K562 (cell line): ENCODE results near the gene SLC25A44. TPM values are rescaled to one million over a fixed set of nuclear protein-coding genes. Genes with fewer than 3 reads are reported as not detected.
A peak's percentile ranks its signal among the peaks of the same experiment; 100 is the strongest.

ENCODE experiments used
- ATAC-seq: fragments of 200-7000 bp; cut with Tn5 transposase; 3 replicates; pipeline ENCODE4 v1.9.1; 2020; ENCODE audit warnings: moderate library complexity
- BruUV-seq: library from RNA; stranded (reverse); fragments of 400-500 nt; replicated peaks from 2 replicates; lab custom pipeline; 2021; lab: Mats Ljungman, UMichigan
- CTCF ChIA-PET: fragments of 300-600 bp; formaldehyde crosslinking; extraction: SDS; loops from one replicate; lab custom pipeline; 2021; ENCODE audit warnings: low intra/inter-chr PET ratio; lab: Yijun Ruan, JAX
- POLR2A ChIA-PET: fragments of 300-600, 350-650 bp; sonication (Branson Sonifier 250); formaldehyde crosslinking; extraction: SDS; loops from one replicate; lab custom pipeline; 2021; ENCODE audit warnings: antibody characterized with exemption, inconsistent platforms; lab: Yijun Ruan, JAX
- DNase-seq, 4 experiments: peaks; one replicate each; pipeline versions ENCODE4 v3.0.0 to v3.0.0-alpha.2; 2011 to 2018; ENCODE audit warnings: low spot score in 3 of 4, mixed read lengths in 3 of 4; ENCODE audit errors: extremely low read depth in 1 of 4
- FAIRE-seq: peaks from 2 replicates; lab custom pipeline; 2011; peaks lifted over from hg19 to GRCh38; lab: Jason Lieb, UNC
- H2AFZ ChIP-seq: 2 replicates; pipeline ENCODE4 v1.6.0; 2011; ENCODE audit warnings: low read depth, low read length, control low read depth, inconsistent platforms
- H3K27ac ChIP-seq: fragments of 200-600 bp; 3 replicates; pipeline ENCODE4 v1.8.0; 2011; ENCODE audit warnings: low read depth, mild to moderate bottlenecking, control low read depth, inconsistent platforms, low read length, moderate library complexity, mixed read lengths; ENCODE audit errors: extremely low read depth
- H3K27me3 ChIP-seq, 2 experiments: fragments of 300-600 bp in 1 of 2; 2 replicates in 1 of 2; 3 replicates in 1 of 2; pipeline versions ENCODE4 v1.6.0 to v1.8.0; 2011; ENCODE audit warnings: inconsistent platforms in 2 of 2, low read length in 2 of 2, mild to moderate bottlenecking in 1 of 2, mixed read lengths in 1 of 2, moderate library complexity in 1 of 2; ENCODE audit not compliant: control insufficient read depth in 2 of 2, insufficient read depth in 2 of 2
- H3K36me3 ChIP-seq: fragments of 300-600 bp; 3 replicates; pipeline ENCODE4 v1.8.0; 2011; ENCODE audit warnings: mild to moderate bottlenecking, low read length, inconsistent platforms; ENCODE audit not compliant: control insufficient read depth, insufficient read depth
- H3K4me1 ChIP-seq, 2 experiments: fragments of 200-600 bp in 1 of 2; replicated peaks in 1 of 2; 2 replicates in 1 of 2; 3 replicates in 1 of 2; pipeline versions ENCODE4 v1.5.1 to v1.8.0; 2011; ENCODE audit warnings: inconsistent platforms in 2 of 2, low read length in 2 of 2, mild to moderate bottlenecking in 1 of 2, mixed read lengths in 1 of 2, moderate library complexity in 1 of 2; ENCODE audit not compliant: control insufficient read depth in 2 of 2, insufficient read depth in 2 of 2
- H3K4me2 ChIP-seq: 2 replicates; pipeline ENCODE4 v1.6.1; 2011; ENCODE audit warnings: low read length, control low read depth, inconsistent platforms, mixed read lengths; ENCODE audit not compliant: insufficient read depth
- H3K4me3 ChIP-seq: fragments of 200-600 bp; sonication (generic), shearing (Covaris generic); 2 replicates; pipeline ENCODE4 v1.5.1; 2016; ENCODE audit warnings: control low read depth, inconsistent platforms
- H3K79me2 ChIP-seq: fragments of 200-600 bp; 3 replicates; pipeline ENCODE4 v1.8.0; 2011; ENCODE audit warnings: low read length, inconsistent platforms; ENCODE audit not compliant: control insufficient read depth, insufficient read depth
- H3K9ac ChIP-seq, 2 experiments: 2 replicates each; pipeline versions ENCODE4 v1.6.0 to v1.6.1; 2011; ENCODE audit warnings: low read depth in 2 of 2, low read length in 2 of 2, control low read depth in 1 of 2, inconsistent platforms in 1 of 2, mild to moderate bottlenecking in 1 of 2, mixed read lengths in 1 of 2; ENCODE audit not compliant: insufficient read depth in 1 of 2
- H3K9me1 ChIP-seq: one replicate; pipeline ENCODE4 v1.6.0; 2011; ENCODE audit warnings: inconsistent platforms, mild to moderate bottlenecking, low read length, moderate library complexity; ENCODE audit not compliant: control insufficient read depth, insufficient read depth
- H3K9me3 ChIP-seq: replicated peaks from 2 replicates; pipeline ENCODE4 v1.5.1; 2011; ENCODE audit warnings: low read depth, low read length, inconsistent platforms; ENCODE audit not compliant: control insufficient read depth, insufficient read depth
- H4K20me1 ChIP-seq: replicated peaks from 2 replicates; pipeline ENCODE4 v1.6.1; 2011; ENCODE audit warnings: low read length, inconsistent platforms, mixed read lengths; ENCODE audit not compliant: control insufficient read depth, insufficient read depth
- CBFB ChIP-seq: sonication (generic); formaldehyde crosslinking; IDR thresholded peaks from 2 replicates; pipeline ENCODE4 v1.4.0; 2020; ENCODE audit warnings: mild to moderate bottlenecking, missing genetic modification reagents
- HDAC6 ChIP-seq: IDR thresholded peaks from 2 replicates; pipeline ENCODE4 v1.6.1; 2012; ENCODE audit warnings: low read depth, mild to moderate bottlenecking, control low read depth, inconsistent platforms, low read length, moderate library complexity
- KLF1 ChIP-seq: fragments of 450-650 bp; IDR thresholded peaks from 2 replicates; pipeline ENCODE4 v1.6.1; 2016; ENCODE audit warnings: missing genetic modification characterization, missing compliant biosample characterization
- POLR2B ChIP-seq: fragments of 450-650 bp; IDR thresholded peaks from 2 replicates; pipeline ENCODE4 v1.6.1; 2018; ENCODE audit warnings: low read depth; ENCODE audit not compliant: partially characterized antibody
- RFX1 ChIP-seq: fragments of 450-650 bp; IDR thresholded peaks from 2 replicates; pipeline ENCODE4 v1.6.1; 2016; ENCODE audit warnings: mild to moderate bottlenecking, moderate library complexity
- SUPT5H ChIP-seq: fragments of 450-650 bp; IDR thresholded peaks from 2 replicates; pipeline ENCODE4 v1.6.1; 2016
- WGBS: fragments of 100-300 bp; shearing (Covaris generic); methylation state at CpG from one replicate; pipeline ENCODE4 v1.1.6; 2016; ENCODE audit warnings: low coverage, mixed read lengths; ENCODE audit not compliant: insufficient coverage; ENCODE audit errors: missing lambda C conversion rate; 5-methylcytosine and 5-hydroxymethylcytosine counted together
- in situ Hi-C: fragments of 300-500 bp; cut with MboI; formaldehyde crosslinking; loops from 4 replicates; pipeline ENCODE4 v1.15.0; 2018; ENCODE audit warnings: inconsistent platforms, mixed read lengths
- intact Hi-C: fragments of 100-400 bp; cut with micrococcal nuclease; formaldehyde crosslinking; loops from 2 replicates; pipeline ENCODE4 v1.14.2; 2022
- polyA plus RNA-seq, 8 experiments: library from polyadenylated mRNA; depleted of rRNA in 4 of 8; stranded (reverse) in 5 of 8; unstranded in 3 of 8; fragments of >200 nt; fragmentation: Nextera tagmentation in 2 of 8; fragmentation: Illumina TruSeq in 1 of 8; extraction: Ambion mirVana in 2 of 8; extraction: Trizol in 1 of 8; gene quantifications; 2 replicates each; pipeline versions ENCODE4 v1.2.1 to v1.2.3, GENCODE V29; 2011 to 2014; ENCODE audit warnings: inconsistent platforms in 1 of 8, missing spikeins in 1 of 8
- total RNA-seq, 7 experiments: library from RNA; depleted of rRNA in 6 of 7; stranded (reverse); fragments of >200 nt in 6 of 7; fragmentation: Illumina TruSeq in 2 of 7; extraction: Trizol in 2 of 7; gene quantifications; 2 replicates each; pipeline versions ENCODE4 v1.2.1 to v1.2.3, GENCODE V29; 2011 to 2021; ENCODE audit warnings: low replicate concordance in 1 of 7
- TF ChIP-seq, protein P1 (sequence below): sonication (generic); formaldehyde crosslinking; IDR thresholded peaks from 2 replicates; pipeline ENCODE4 v1.8.0; 2022; ENCODE audit warnings: mild to moderate bottlenecking, missing genetic modification reagents
- TF ChIP-seq, protein P2 (sequence below): sonication (generic); formaldehyde crosslinking; IDR thresholded peaks from 2 replicates; pipeline ENCODE4 v1.8.0; 2022; ENCODE audit warnings: mild to moderate bottlenecking, low read depth, missing genetic modification reagents

Gene SLC25A44
- total and polyA plus RNA-seq, 9 of the 15 experiments (the other 6 are each of a cell fraction or from before 2014, with no cell fraction given), result 4.4 to 22.8 (median 12.5) TPM

DNA sequence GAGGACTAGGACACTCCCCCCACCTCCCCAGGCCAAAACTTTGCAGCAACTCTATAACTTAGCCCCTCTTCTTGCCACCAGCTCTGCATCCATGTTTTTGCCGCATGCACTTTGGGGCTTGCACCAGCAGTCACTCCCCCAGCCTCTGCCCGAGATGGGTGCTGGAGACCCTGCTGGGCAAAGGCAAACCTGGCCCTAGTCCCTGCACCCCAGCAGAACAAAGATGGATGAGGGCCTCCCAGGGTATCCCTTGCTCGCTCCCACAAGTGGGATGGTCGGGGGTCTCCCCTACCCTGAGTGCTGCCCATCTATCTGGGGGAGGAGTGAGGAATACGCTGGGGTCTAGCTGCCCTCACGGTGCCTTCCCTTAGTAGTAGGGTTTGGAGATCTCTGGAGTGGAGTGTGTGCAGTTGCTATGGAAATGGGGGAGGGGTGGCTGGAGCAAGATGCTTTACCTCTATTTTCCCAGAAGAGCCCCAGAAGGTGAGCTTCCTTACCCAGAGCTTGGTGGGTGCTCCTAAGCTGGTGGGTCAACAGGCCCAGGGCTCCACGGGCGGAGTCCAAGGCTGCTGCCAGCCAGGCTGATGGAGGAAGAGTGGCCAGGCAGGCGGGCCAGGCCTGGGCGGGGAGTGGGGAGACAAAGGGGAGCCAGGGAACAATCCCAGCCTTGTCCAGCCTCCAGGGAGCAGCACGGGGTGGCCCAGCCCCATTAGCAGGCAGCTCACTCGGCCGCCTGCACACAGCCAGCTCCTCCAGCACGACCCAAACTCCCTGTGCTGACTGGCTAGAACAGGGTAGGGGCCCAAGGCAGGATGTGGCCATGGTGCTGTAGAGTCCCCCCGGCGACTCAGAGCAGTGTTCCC, 53.8 kb downstream of the SLC25A44 start, which contains the start of gene PAQR6:
Gene PAQR6, minus strand, starts transcription at position 597 of the 863 bp plus-strand sequence. CDS start 1,325 bp downstream, outside the sequence.
- H3K27ac ChIP-seq, result no peak within 1 kb of the TSS
- no peak for DNase-seq
- no peaks in the 10 kb centered on the region for H3K9me1 ChIP-seq
- H3K27me3 ChIP-seq, result no peaks in the 10 kb centered on the region
- no peak for FAIRE-seq
- H3K4me2 ChIP-seq, result no peak within 1 kb of the TSS
- H3K9me3 ChIP-seq, result no peaks in the 10 kb centered on the region
- ChIA-PET POLR2A (interaction anchor here (0.6 to 2.1 kb wide), 10 partner anchors 9 to 155 kb away, joined by 3 to 7 read pairs (median 4); partner anchors contain the start of genes PMF1 and SMG5), CTCF (no interaction called here)
- H3K79me2 ChIP-seq, result no peaks in the 10 kb centered on the region
- H4K20me1 ChIP-seq, result no peaks in the 10 kb centered on the region
- H3K4me3 ChIP-seq, result no peak within 1 kb of the TSS
- peak; percentile 38 for ATAC-seq
- intact Hi-C loops, result no loop called here
- in situ Hi-C loops, result no loop called here
- H3K4me1 ChIP-seq, result peaks cover 0 to 48% of the 10 kb centered on the region in 2 experiments; a peak in 3 of 5 replicates
- H3K36me3 ChIP-seq, result peaks cover 38% of the 10 kb centered on the region; the same call in 2 of the 3 replicates
- H2AFZ ChIP-seq, result no peak within 1 kb of the TSS
- 57% methylated on average over 14 of the region's 16 CpGs for WGBS
- no TSS peak for BruUV-seq
- H3K9ac ChIP-seq, result peak within 1 kb of the TSS in 1 of 2 experiments; percentile 83; a peak in 2 of 4 replicates
- peak; percentile 52 for TF ChIP-seq SUPT5H
- TF ChIP-seq, protein P1, sequence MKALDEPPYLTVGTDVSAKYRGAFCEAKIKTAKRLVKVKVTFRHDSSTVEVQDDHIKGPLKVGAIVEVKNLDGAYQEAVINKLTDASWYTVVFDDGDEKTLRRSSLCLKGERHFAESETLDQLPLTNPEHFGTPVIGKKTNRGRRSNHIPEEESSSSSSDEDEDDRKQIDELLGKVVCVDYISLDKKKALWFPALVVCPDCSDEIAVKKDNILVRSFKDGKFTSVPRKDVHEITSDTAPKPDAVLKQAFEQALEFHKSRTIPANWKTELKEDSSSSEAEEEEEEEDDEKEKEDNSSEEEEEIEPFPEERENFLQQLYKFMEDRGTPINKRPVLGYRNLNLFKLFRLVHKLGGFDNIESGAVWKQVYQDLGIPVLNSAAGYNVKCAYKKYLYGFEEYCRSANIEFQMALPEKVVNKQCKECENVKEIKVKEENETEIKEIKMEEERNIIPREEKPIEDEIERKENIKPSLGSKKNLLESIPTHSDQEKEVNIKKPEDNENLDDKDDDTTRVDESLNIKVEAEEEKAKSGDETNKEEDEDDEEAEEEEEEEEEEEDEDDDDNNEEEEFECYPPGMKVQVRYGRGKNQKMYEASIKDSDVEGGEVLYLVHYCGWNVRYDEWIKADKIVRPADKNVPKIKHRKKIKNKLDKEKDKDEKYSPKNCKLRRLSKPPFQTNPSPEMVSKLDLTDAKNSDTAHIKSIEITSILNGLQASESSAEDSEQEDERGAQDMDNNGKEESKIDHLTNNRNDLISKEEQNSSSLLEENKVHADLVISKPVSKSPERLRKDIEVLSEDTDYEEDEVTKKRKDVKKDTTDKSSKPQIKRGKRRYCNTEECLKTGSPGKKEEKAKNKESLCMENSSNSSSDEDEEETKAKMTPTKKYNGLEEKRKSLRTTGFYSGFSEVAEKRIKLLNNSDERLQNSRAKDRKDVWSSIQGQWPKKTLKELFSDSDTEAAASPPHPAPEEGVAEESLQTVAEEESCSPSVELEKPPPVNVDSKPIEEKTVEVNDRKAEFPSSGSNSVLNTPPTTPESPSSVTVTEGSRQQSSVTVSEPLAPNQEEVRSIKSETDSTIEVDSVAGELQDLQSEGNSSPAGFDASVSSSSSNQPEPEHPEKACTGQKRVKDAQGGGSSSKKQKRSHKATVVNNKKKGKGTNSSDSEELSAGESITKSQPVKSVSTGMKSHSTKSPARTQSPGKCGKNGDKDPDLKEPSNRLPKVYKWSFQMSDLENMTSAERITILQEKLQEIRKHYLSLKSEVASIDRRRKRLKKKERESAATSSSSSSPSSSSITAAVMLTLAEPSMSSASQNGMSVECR (CRISPR knock-in tag), result no peak
- TF ChIP-seq, protein P2, sequence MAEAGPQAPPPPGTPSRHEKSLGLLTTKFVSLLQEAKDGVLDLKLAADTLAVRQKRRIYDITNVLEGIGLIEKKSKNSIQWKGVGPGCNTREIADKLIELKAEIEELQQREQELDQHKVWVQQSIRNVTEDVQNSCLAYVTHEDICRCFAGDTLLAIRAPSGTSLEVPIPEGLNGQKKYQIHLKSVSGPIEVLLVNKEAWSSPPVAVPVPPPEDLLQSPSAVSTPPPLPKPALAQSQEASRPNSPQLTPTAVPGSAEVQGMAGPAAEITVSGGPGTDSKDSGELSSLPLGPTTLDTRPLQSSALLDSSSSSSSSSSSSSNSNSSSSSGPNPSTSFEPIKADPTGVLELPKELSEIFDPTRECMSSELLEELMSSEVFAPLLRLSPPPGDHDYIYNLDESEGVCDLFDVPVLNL (CRISPR knock-in tag), result no peak
- TF ChIP-seq HDAC6, result no peak
- peak; percentile 5 for TF ChIP-seq POLR2B
- no peak for TF ChIP-seq KLF1
- TF ChIP-seq RFX1, result peak; percentile 58; the same call in 1 of the 2 replicates
- no peak for TF ChIP-seq CBFB (CRISPR knock-in tag)
